Stomach (tissue), 9 donors: ENCODE measurements around the gene PANK4. TPM values are rescaled to one million over a fixed set of nuclear protein-coding genes. Genes with fewer than 3 reads are reported as not detected.

Experiments used
- DNase-seq, 2 donors: peaks; one replicate each; pipeline versions ENCODE4 v3.0.0 to v3.0.0-alpha.2; 2013 to 2019
- H3K27ac ChIP-seq, 5 donors: fragments of 200-600 bp in 4 of 5; sonication (generic) in 4 of 5; one replicate each; pipeline ENCODE4 v1.5.1; 2013 to 2019; ENCODE audit warnings: mild to moderate bottlenecking in 1 of 5, moderate library complexity in 1 of 5
- H3K27me3 ChIP-seq, 3 donors: fragments of 200-600 bp; sonication (generic); one replicate each; pipeline ENCODE4 v1.5.1; 2017 to 2019; ENCODE audit warnings: mixed run types in 1 of 3
- H3K36me3 ChIP-seq, 4 donors: fragments of 200-600 bp; sonication (generic); 1 replicate in 3 of 4; 2 replicates in 1 of 4; pipeline ENCODE4 v1.5.1; 2016 to 2019
- H3K4me1 ChIP-seq, 4 donors: fragments of 200-600 bp; sonication (generic); one replicate each; pipeline ENCODE4 v1.5.1; 2016 to 2019
- H3K4me3 ChIP-seq, 4 donors: fragments of 200-600 bp; sonication (generic) in 3 of 4; one replicate each; pipeline ENCODE4 v1.5.1; 2016 to 2019; ENCODE audit warnings: mild to moderate bottlenecking in 1 of 4
- H3K9me3 ChIP-seq, 4 donors: fragments of 200-600 bp; sonication (generic); one replicate each; pipeline ENCODE4 v1.5.1; 2016 to 2019
- EP300 ChIP-seq: sonication (generic); formaldehyde crosslinking; IDR thresholded peaks from one replicate; pipeline ENCODE4 v1.6.1; 2017; ENCODE audit warnings: antibody characterized with exemption
- POLR2A ChIP-seq, 4 donors: fragments of 450-650 bp; IDR thresholded peaks; one replicate each; pipeline ENCODE4 v1.6.1; 2016; ENCODE audit warnings: antibody characterized with exemption in 4 of 4, control low read depth in 2 of 4, mild to moderate bottlenecking in 1 of 4, moderate library complexity in 1 of 4
- POLR2AphosphoS5 ChIP-seq, 3 donors: sonication (generic); formaldehyde crosslinking; IDR thresholded peaks; one replicate each; pipeline ENCODE4 v1.6.1; 2016; ENCODE audit warnings: antibody characterized with exemption in 3 of 3
- WGBS, 5 donors: extraction: QIAGEN DNeasy Blood & Tissue Kit in 3 of 5; methylation state at CpG; one replicate each; pipeline versions ENCODE4 v1.1.5 to v1.1.7; 2013 to 2018; 5-methylcytosine and 5-hydroxymethylcytosine counted together
- intact Hi-C: fragments of 100-400 bp; cut with DNase I; formaldehyde crosslinking; loops from one replicate; pipeline ENCODE4 v1.15.1; 2023; ENCODE audit warnings: low total_unique reads
- polyA plus RNA-seq, 3 donors: library from polyadenylated mRNA; stranded (reverse); fragments of 200-250 nt; gene quantifications; one replicate each; pipeline ENCODE4 v1.2.3, GENCODE V29; 2013
- total RNA-seq, 5 donors: library from RNA; depleted of rRNA; stranded (reverse); fragments of >200 nt; gene quantifications; one replicate each; pipeline versions ENCODE4 v1.1.0 to v1.2.3, GENCODE V29; 2014 to 2016
- TF ChIP-seq, protein P1 (sequence below), 7 experiments: fragments of 450-650 bp in 4 of 7; fragments of 200-600 bp in 3 of 7; sonication (generic) in 3 of 7; IDR thresholded peaks; one replicate each; pipeline ENCODE4 v1.5.1; 2016 to 2019; ENCODE audit warnings: antibody characterized with exemption in 7 of 7, control low read depth in 2 of 7, mild to moderate bottlenecking in 1 of 7
- donor health status: healthy with polysubstance abuse.
- donor health status: Bipolar disorder and iron deficiency.
- donor health status: healthy.

The PANK4 gene
- total and polyA plus RNA-seq, 8 donors = 6.4 to 86.0 (median 19.5) TPM

DNA sequence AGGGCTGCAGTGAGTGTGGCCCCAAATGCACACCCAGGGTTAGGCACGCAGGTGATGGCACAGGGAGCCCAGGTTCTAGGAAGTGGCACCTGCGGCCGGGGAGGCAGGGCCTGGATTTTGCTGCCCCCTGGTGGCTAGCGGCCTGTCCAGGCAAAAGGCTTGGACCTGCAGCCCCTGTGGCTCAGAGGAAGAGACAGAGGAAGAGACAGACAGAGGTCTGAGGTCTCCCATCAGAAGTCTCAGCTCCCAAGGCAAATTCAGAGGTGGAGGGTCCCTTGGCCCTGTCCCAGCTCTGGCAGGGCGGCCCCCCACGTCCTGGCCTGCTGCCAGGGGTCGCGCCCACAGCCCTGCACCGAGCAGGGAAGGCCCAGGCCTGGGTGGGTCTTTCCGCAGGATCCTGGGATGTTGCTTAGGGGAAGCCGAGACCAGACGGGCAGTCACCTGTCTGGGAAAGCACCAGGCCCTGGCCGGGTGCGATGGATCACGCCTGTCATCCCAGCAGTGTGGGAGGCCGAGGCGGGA is 21.7 kb upstream of the PANK4 start:
- WGBS, 5 donors = 3 to 11% (median 5%) methylated on average over 16 to 17 of the region's 17 CpGs
- peak overlapping the region; percentile 92 to 98 (median 97) for H3K27ac ChIP-seq
- peak; percentile 90 to 94 for DNase-seq
- peaks cover 0 to 29% (median 0%) of the 10 kb centered on the region in 3 donors for H3K27me3 ChIP-seq
- H3K9me3 ChIP-seq = no peaks in the 10 kb centered on the region
- peak overlapping the region; percentile 52 to 67 (median 54) for H3K4me3 ChIP-seq
- intact Hi-C loops = loop anchor here (10.0 kb wide), 1 partner anchor 97 kb away; no protein-coding TSS in a partner anchor
- TF ChIP-seq POLR2A (IDR thresholded peaks at IDR 0.05) (no peak), EP300 (no peak), POLR2AphosphoS5 (IDR thresholded peaks at IDR 0.05) (peak; percentile 5 to 60 (median 8))
- TF ChIP-seq, protein P1, sequence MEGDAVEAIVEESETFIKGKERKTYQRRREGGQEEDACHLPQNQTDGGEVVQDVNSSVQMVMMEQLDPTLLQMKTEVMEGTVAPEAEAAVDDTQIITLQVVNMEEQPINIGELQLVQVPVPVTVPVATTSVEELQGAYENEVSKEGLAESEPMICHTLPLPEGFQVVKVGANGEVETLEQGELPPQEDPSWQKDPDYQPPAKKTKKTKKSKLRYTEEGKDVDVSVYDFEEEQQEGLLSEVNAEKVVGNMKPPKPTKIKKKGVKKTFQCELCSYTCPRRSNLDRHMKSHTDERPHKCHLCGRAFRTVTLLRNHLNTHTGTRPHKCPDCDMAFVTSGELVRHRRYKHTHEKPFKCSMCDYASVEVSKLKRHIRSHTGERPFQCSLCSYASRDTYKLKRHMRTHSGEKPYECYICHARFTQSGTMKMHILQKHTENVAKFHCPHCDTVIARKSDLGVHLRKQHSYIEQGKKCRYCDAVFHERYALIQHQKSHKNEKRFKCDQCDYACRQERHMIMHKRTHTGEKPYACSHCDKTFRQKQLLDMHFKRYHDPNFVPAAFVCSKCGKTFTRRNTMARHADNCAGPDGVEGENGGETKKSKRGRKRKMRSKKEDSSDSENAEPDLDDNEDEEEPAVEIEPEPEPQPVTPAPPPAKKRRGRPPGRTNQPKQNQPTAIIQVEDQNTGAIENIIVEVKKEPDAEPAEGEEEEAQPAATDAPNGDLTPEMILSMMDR (IDR thresholded peaks at IDR 0.05) = peak in 5 of 7 experiments; percentile 85 to 96 (median 94)
- H3K4me1 ChIP-seq = peaks cover 57 to 74% (median 67%) of the 10 kb centered on the region in 4 donors
- no peaks in the 10 kb centered on the region for H3K36me3 ChIP-seq

- peak overlapping the region; percentile 52 to 67 (median 54) for H3K4me3 ChIP-seq
- no peaks in the 10 kb centered on the region for H3K9me3 ChIP-seq
- H3K4me1 ChIP-seq = peaks cover 57 to 75% (median 67%) of the 10 kb centered on the region in 4 donors
- H3K36me3 ChIP-seq = no peaks in the 10 kb centered on the region
- peak overlapping the region; percentile 92 to 98 (median 97) for H3K27ac ChIP-seq
- WGBS, 5 donors = 6 to 11% (median 9%) methylated on average over 16 to 27 of the region's 27 CpGs
- no peak for TF ChIP-seq POLR2A (IDR thresholded peaks at IDR 0.05)
- no peak for TF ChIP-seq EP300
- TF ChIP-seq POLR2AphosphoS5 (IDR thresholded peaks at IDR 0.05) = no peak
- TF ChIP-seq, protein P1 (IDR thresholded peaks at IDR 0.05) = no peak
- DNase-seq = no peak
- H3K27me3 ChIP-seq = peaks cover 0 to 34% (median 0%) of the 10 kb centered on the region in 3 donors
- intact Hi-C loops = loop anchor here (10.0 kb wide), 1 partner anchor 97 kb away; no protein-coding TSS in a partner anchor
Measured at GRCh38 chr1:2547210-2548067, 21.0 kb upstream of the PANK4 start.

DNA sequence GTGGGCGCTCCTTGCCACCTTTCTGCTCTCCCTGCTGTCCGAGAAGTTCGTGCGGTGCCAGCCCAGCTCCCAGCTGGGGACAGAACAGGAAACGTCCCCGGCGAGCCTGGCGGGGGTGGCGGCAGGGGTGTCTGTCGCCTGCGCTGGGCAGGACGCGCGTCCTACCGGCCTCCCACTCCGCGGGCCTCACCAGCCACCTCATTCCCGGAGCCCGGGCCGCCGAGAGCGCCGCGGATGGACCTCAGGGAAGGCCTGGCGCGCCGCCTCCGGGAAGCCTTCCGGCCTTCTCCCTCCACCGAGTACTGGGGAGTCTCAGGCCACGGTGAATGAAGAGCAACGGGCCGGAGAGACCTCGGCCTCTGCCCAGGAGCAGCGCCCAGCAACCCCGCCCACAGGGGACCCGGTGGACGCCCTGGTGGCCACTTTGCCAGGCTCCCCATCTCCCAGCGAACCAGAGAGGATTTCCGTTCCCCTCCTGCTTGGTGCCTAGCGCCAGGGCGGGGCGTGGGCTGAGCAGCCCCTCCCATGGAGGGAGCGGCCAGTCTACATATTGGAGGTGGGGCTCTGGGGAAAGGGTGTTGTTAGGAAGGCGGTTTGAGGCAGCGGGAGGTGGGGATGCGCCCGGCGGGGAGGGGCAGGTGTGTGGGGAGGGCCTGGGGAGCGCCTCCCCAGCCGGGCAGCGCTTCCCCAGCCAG is 20.3 kb upstream of the PANK4 start:
- H3K4me3 ChIP-seq = peak overlapping the region; percentile 52 to 67 (median 54)
- H3K27ac ChIP-seq = peak overlapping the region; percentile 92 to 98 (median 97)
- DNase-seq = peak; percentile 89 to 96
- H3K4me1 ChIP-seq = peaks cover 57 to 78% (median 69%) of the 10 kb centered on the region in 4 donors
- no peaks in the 10 kb centered on the region for H3K9me3 ChIP-seq
- 0 to 1% (median 1%) methylated on average over 18 to 52 of the region's 52 CpGs for WGBS, 5 donors
- H3K36me3 ChIP-seq = no peaks in the 10 kb centered on the region
- TF ChIP-seq EP300 (no peak), POLR2A (IDR thresholded peaks at IDR 0.05) (no peak), POLR2AphosphoS5 (IDR thresholded peaks at IDR 0.05) (peak; percentile 56 to 88 (median 83))
- TF ChIP-seq, protein P1 (IDR thresholded peaks at IDR 0.05) = peak in 2 of 7 experiments; percentile 6 to 25
- peaks cover 0 to 42% (median 0%) of the 10 kb centered on the region in 3 donors for H3K27me3 ChIP-seq
- intact Hi-C loops = loop anchor here (10.0 kb wide), 1 partner anchor 98 kb away; no protein-coding TSS in a partner anchor
